Ascending aorta (tissue), 2 donors: ENCODE data around the gene SUCO. TPM values are rescaled to one million over a fixed set of nuclear protein-coding genes. Genes with fewer than 3 reads are reported as not detected.

ENCODE experiments used
- DNase-seq, 2 donors: peaks; one replicate each; pipeline ENCODE4 v3.0.0-alpha.2; 2019; ENCODE audit warnings: low spot score in 2 of 2
- H3K27ac ChIP-seq, 2 donors: fragments of 200-600 bp; sonication (generic); one replicate each; pipeline ENCODE4 v1.5.1; 2016 to 2017; ENCODE audit warnings: mild to moderate bottlenecking in 1 of 2
- H3K27me3 ChIP-seq: fragments of 200-600 bp; sonication (generic); one replicate; pipeline ENCODE4 v1.5.1; 2017
- H3K36me3 ChIP-seq, 2 donors: fragments of 200-600 bp; sonication (generic); one replicate each; pipeline ENCODE4 v1.5.1; 2016
- H3K4me1 ChIP-seq, 2 donors: fragments of 200-600 bp; sonication (generic); one replicate each; pipeline ENCODE4 v1.5.1; 2016 to 2017; ENCODE audit warnings: mild to moderate bottlenecking in 1 of 2
- H3K4me3 ChIP-seq, 2 donors: fragments of 200-600 bp; sonication (generic); one replicate each; pipeline ENCODE4 v1.5.1; 2016 to 2017; ENCODE audit warnings: mild to moderate bottlenecking in 1 of 2
- H3K9me3 ChIP-seq, 2 donors: fragments of 200-600 bp; sonication (generic); one replicate each; pipeline ENCODE4 v1.5.1; 2016
- CTCF ChIP-seq, 3 experiments: fragments of 200-600 bp in 2 of 3; fragments of 450-650 bp in 1 of 3; sonication (generic) in 2 of 3; IDR thresholded peaks; one replicate each; pipeline ENCODE4 v1.5.1; 2016 to 2019; ENCODE audit warnings: antibody characterized with exemption in 3 of 3, mild to moderate bottlenecking in 1 of 3, moderate library complexity in 1 of 3
- intact Hi-C: fragments of 100-400 bp; cut with DNase I; formaldehyde crosslinking; loops from one replicate; pipeline ENCODE4 v1.15.1; 2023
- total RNA-seq: library from RNA; depleted of rRNA; stranded (reverse); fragments of >200 nt; gene quantifications from one replicate; pipeline ENCODE4 v1.1.0, GENCODE V29; 2016

SUCO gene
- total RNA-seq, 1 donor from 2014 or later = 7.8 TPM

DNA sequence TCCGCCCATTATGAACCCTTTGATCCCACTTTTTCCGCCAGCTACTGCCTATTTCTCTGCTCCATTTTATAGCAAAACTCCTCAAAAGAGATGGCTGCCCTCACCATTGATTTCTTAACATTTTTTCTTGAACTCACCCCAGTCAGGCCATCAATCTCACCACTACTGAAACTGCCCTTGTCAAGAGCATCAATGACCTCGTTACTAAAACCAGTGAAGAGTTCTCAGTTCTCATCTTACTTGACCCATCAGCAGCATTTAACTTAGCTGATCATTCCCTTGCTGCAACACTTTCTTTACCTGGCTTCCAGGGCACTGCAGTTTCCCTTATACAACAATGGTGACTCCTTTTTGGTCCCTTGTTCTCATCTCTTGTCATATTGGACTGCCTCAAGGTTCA, 90.8 kb downstream of the SUCO start:
- Histone ChIP-seq H3K27ac (no peak overlapping the region), H3K4me3 (no peak overlapping the region), H3K9me3 (peaks cover 0 to 15% of the 10 kb centered on the region in 2 donors), H3K27me3 (no peaks in the 10 kb centered on the region), H3K4me1 (no peaks in the 10 kb centered on the region), H3K36me3 (no peaks in the 10 kb centered on the region)
- no peak for TF ChIP-seq CTCF (IDR thresholded peaks at IDR 0.05)
- no peak for DNase-seq
- intact Hi-C loops = no loop called here

DNA sequence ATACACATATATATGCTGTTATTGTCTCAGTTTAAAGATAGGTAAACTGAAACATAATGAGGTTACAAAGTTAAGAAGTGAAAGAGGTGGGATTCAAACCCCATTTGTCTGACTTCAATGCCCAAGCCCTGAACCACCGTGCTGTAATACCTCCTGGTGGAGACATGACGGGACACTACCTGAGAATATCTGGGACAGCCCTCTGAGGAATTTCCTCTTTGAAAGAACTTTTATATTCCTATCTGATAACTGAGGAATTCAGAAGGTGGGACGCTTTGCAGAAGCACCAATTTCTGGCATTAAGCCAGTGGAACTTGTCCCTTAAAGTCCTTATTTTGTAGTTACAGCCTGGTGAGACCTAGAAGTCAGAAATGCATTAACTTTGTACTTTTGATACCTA, 93.9 kb downstream of the SUCO start:
- Histone ChIP-seq H3K27me3 (no peaks in the 10 kb centered on the region), H3K36me3 (no peaks in the 10 kb centered on the region), H3K4me1 (no peaks in the 10 kb centered on the region), H3K9me3 (no peaks in the 10 kb centered on the region), H3K27ac (no peak overlapping the region), H3K4me3 (no peak overlapping the region)
- TF ChIP-seq CTCF (IDR thresholded peaks at IDR 0.05) = no peak
- no peak for DNase-seq
- intact Hi-C loops = no loop called here

- Histone ChIP-seq H3K4me3 (no peak overlapping the region), H3K27me3 (no peaks in the 10 kb centered on the region), H3K27ac (no peak overlapping the region), H3K9me3 (no peaks in the 10 kb centered on the region), H3K4me1 (no peaks in the 10 kb centered on the region), H3K36me3 (no peaks in the 10 kb centered on the region)
- DNase-seq = no peak
- TF ChIP-seq CTCF (IDR thresholded peaks at IDR 0.05) = no peak
- intact Hi-C loops = no loop called here
Measured at GRCh38 chr1:172627702-172628101, 94.8 kb downstream of the SUCO start.

- intact Hi-C loops = no loop called here
- Histone ChIP-seq H3K9me3 (no peaks in the 10 kb centered on the region), H3K4me1 (no peaks in the 10 kb centered on the region), H3K27me3 (no peaks in the 10 kb centered on the region), H3K27ac (no peak overlapping the region), H3K36me3 (no peaks in the 10 kb centered on the region), H3K4me3 (no peak overlapping the region)
- TF ChIP-seq CTCF (IDR thresholded peaks at IDR 0.05) = no peak
- DNase-seq = no peak
Measured at GRCh38 chr1:172628401-172628800, 95.5 kb downstream of the SUCO start.

GRCh38 chr1:172629170-172629569, 96.2 kb downstream of the SUCO start:
- Histone ChIP-seq H3K27me3 (no peaks in the 10 kb centered on the region), H3K36me3 (no peaks in the 10 kb centered on the region), H3K4me1 (no peaks in the 10 kb centered on the region), H3K9me3 (no peaks in the 10 kb centered on the region), H3K4me3 (no peak overlapping the region), H3K27ac (no peak overlapping the region)
- intact Hi-C loops = no loop called here
- no peak for TF ChIP-seq CTCF (IDR thresholded peaks at IDR 0.05)
- no peak for DNase-seq

GRCh38 chr1:172629638-172630037, 96.7 kb downstream of the SUCO start:
- TF ChIP-seq CTCF (IDR thresholded peaks at IDR 0.05) = no peak
- no peaks in the 10 kb centered on the region for H3K9me3 ChIP-seq
- no peaks in the 10 kb centered on the region for H3K36me3 ChIP-seq
- no peaks in the 10 kb centered on the region for H3K27me3 ChIP-seq
- intact Hi-C loops = no loop called here
- no peaks in the 10 kb centered on the region for H3K4me1 ChIP-seq
- no peak overlapping the region for H3K4me3 ChIP-seq
- no peak for DNase-seq
- H3K27ac ChIP-seq = no peak overlapping the region
